MM.1S (cell line): Measurements from ENCODE around the gene C21orf58.

Experiments
- DNase-seq: peaks from one replicate; pipeline ENCODE4 v3.0.0-alpha.2; 2015
- H2AFZ ChIP-seq: fragments of 300-600 bp; sonication (generic); 2 replicates; pipeline ENCODE4 v1.6.0; 2016; ENCODE audit warnings: antibody characterized with exemption, low read length
- H3F3A ChIP-seq: fragments of 300-600 bp; sonication (generic); 2 replicates; pipeline ENCODE4 v1.6.1; 2016; ENCODE audit warnings: mild to moderate bottlenecking, antibody characterized with exemption, low read length, moderate library complexity, mixed read lengths; ENCODE audit not compliant: insufficient read depth
- H3K27ac ChIP-seq: fragments of 300-600 bp; sonication (generic); 2 replicates; pipeline ENCODE4 v1.5.1; 2016; ENCODE audit warnings: mild to moderate bottlenecking, low read length
- H3K27me3 ChIP-seq: fragments of 300-600 bp; sonication (generic); replicated peaks from 2 replicates; pipeline ENCODE4 v1.6.0; 2016; ENCODE audit warnings: low read length; ENCODE audit not compliant: insufficient read depth
- H3K36me3 ChIP-seq: fragments of 300-600 bp; sonication (generic); replicated peaks from 2 replicates; pipeline ENCODE4 v1.6.1; 2016; ENCODE audit warnings: mild to moderate bottlenecking, low read length, mixed read lengths; ENCODE audit not compliant: insufficient read depth
- H3K4me1 ChIP-seq: fragments of 300-600 bp; sonication (generic); 2 replicates; pipeline ENCODE4 v1.6.1; 2016; ENCODE audit warnings: low read length, mixed read lengths
- H3K4me2 ChIP-seq: fragments of 300-600 bp; sonication (generic); 2 replicates; pipeline ENCODE4 v1.6.0; 2016; ENCODE audit warnings: low read depth, low read length
- H3K4me3 ChIP-seq: fragments of 300-600 bp; sonication (generic); 2 replicates; pipeline ENCODE4 v1.5.1; 2016; ENCODE audit warnings: low read length, mixed read lengths
- H3K79me2 ChIP-seq: fragments of 300-600 bp; sonication (generic); 2 replicates; pipeline ENCODE4 v1.6.1; 2016; ENCODE audit warnings: mixed run types, low read length, mixed read lengths
- H3K9ac ChIP-seq: fragments of 300-600 bp; sonication (generic); 2 replicates; pipeline ENCODE4 v1.6.1; 2016; ENCODE audit warnings: low read length, mixed read lengths
- H3K9me2 ChIP-seq: fragments of 300-600 bp; sonication (generic); replicated peaks from 2 replicates; pipeline ENCODE4 v1.6.1; 2016; ENCODE audit warnings: mild to moderate bottlenecking, low read length, mixed read lengths; ENCODE audit not compliant: insufficient read depth
- H3K9me3 ChIP-seq: fragments of 300-600 bp; sonication (generic); replicated peaks from 2 replicates; pipeline ENCODE4 v1.6.1; 2016; ENCODE audit warnings: mild to moderate bottlenecking, low read length, mixed read lengths; ENCODE audit not compliant: insufficient read depth
- H4K20me1 ChIP-seq: fragments of 300-600 bp; sonication (generic); 2 replicates; pipeline ENCODE4 v1.6.1; 2016; ENCODE audit warnings: mild to moderate bottlenecking, low read length, moderate library complexity, mixed read lengths; ENCODE audit not compliant: insufficient read depth
- EZH2 ChIP-seq: fragments of 300-600 bp; sonication (generic); optimal IDR thresholded peaks from 2 replicates; pipeline ENCODE3; 2017; ENCODE audit warnings: low read depth, mild to moderate bottlenecking, antibody characterized with exemption, low read length, mixed read lengths
- EZH2phosphoT487 ChIP-seq: fragments of 300-600 bp; sonication (generic); IDR thresholded peaks from 2 replicates; pipeline ENCODE4 v1.6.1; 2018; ENCODE audit warnings: antibody characterized with exemption, low read length
- TF ChIP-seq, protein P1 (sequence below): fragments of 300-600 bp; sonication (generic); IDR thresholded peaks from 2 replicates; pipeline ENCODE4 v1.5.1; 2016; ENCODE audit warnings: antibody characterized with exemption, low read length, mixed read lengths

The C21orf58 gene

GRCh38 chr21:46344219-46344915 lies 20.7 kb upstream of the C21orf58 start:
- no peaks in the 10 kb centered on the region for H3K9me2 ChIP-seq
- no peaks in the 10 kb centered on the region for H3F3A ChIP-seq
- no peak overlapping the region for H2AFZ ChIP-seq
- H3K36me3 ChIP-seq: 0 out of 2 replicates have a peak, but pooled peaks cover 3% of the 10 kb centered on the region
- H4K20me1 ChIP-seq: 0 out of 2 replicates have a peak, but pooled peaks cover 8% of the 10 kb centered on the region
- TF ChIP-seq EZH2phosphoT487 (no peak), EZH2 (no peak)
- TF ChIP-seq, protein P1, sequence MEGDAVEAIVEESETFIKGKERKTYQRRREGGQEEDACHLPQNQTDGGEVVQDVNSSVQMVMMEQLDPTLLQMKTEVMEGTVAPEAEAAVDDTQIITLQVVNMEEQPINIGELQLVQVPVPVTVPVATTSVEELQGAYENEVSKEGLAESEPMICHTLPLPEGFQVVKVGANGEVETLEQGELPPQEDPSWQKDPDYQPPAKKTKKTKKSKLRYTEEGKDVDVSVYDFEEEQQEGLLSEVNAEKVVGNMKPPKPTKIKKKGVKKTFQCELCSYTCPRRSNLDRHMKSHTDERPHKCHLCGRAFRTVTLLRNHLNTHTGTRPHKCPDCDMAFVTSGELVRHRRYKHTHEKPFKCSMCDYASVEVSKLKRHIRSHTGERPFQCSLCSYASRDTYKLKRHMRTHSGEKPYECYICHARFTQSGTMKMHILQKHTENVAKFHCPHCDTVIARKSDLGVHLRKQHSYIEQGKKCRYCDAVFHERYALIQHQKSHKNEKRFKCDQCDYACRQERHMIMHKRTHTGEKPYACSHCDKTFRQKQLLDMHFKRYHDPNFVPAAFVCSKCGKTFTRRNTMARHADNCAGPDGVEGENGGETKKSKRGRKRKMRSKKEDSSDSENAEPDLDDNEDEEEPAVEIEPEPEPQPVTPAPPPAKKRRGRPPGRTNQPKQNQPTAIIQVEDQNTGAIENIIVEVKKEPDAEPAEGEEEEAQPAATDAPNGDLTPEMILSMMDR: no peak
- H3K27me3 ChIP-seq: no peaks in the 10 kb centered on the region
- DNase-seq: no peak
- no peak overlapping the region for H3K4me2 ChIP-seq
- H3K4me3 ChIP-seq: no peak overlapping the region
- peaks cover 63% of the 10 kb centered on the region for H3K79me2 ChIP-seq
- H3K27ac ChIP-seq: no peak overlapping the region
- H3K9ac ChIP-seq: no peak overlapping the region
- no peaks in the 10 kb centered on the region for H3K4me1 ChIP-seq
- no peaks in the 10 kb centered on the region for H3K9me3 ChIP-seq

DNA sequence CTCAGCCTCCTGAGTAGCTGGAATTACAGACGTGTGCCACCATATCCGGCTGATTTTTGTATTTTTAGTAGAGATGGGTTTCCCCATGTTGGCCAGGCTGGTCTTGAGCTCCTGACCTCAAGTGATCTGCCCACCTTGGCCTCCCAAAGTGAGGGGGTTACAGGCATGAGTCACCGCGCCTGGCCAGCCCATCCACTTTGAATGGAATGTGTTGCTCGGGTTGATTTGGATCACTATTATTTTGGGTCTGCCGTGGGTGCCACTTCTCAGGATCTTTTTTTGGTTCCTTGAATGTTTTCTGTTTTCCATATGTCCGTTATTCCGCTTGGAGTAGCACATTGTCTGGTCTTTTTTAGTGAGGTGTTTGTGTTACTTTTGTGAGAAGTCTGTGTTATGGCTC lies 17.3 kb upstream of the C21orf58 start:
- Histone ChIP-seq H3K9ac (no peak overlapping the region), H3K4me1 (no peaks in the 10 kb centered on the region), H3K27ac (no peak overlapping the region), H2AFZ (no peak overlapping the region), H4K20me1 (0 out of 2 replicates have a peak, but pooled peaks cover 8% of the 10 kb centered on the region), H3K79me2 (peaks cover 89% of the 10 kb centered on the region), H3K4me2 (no peak overlapping the region), H3K27me3 (no peaks in the 10 kb centered on the region), H3K4me3 (no peak overlapping the region), H3K9me2 (no peaks in the 10 kb centered on the region), H3K36me3 (peaks cover 10% of the 10 kb centered on the region; the same call in 1 of the 2 replicates), H3F3A (no peaks in the 10 kb centered on the region), H3K9me3 (no peaks in the 10 kb centered on the region)
- no peak for DNase-seq
- no peak for TF ChIP-seq EZH2
- TF ChIP-seq, protein P1: no peak

GRCh38 chr21:46336603-46337002 lies 12.9 kb upstream of the C21orf58 start:
- H3K9me2 ChIP-seq: no peaks in the 10 kb centered on the region
- H3K4me3 ChIP-seq: no peak overlapping the region
- H3K4me1 ChIP-seq: no peaks in the 10 kb centered on the region
- peaks cover 79% of the 10 kb centered on the region for H3K79me2 ChIP-seq
- TF ChIP-seq EZH2 (no peak), EZH2phosphoT487 (no peak)
- TF ChIP-seq, protein P1: no peak
- no peak overlapping the region for H3K9ac ChIP-seq
- H3K27me3 ChIP-seq: no peaks in the 10 kb centered on the region
- no peak for DNase-seq
- H2AFZ ChIP-seq: no peak overlapping the region
- no peaks in the 10 kb centered on the region for H3K9me3 ChIP-seq
- H3K36me3 ChIP-seq: peaks cover 21% of the 10 kb centered on the region
- H3K27ac ChIP-seq: no peak overlapping the region
- H3F3A ChIP-seq: no peaks in the 10 kb centered on the region
- no peaks in the 10 kb centered on the region for H4K20me1 ChIP-seq
- no peak overlapping the region for H3K4me2 ChIP-seq
